Neuronal stem cell (in vitro differentiated cells): ENCODE results near the gene ACOT9.

Experiments used
- DNase-seq: peaks from one replicate; pipeline ENCODE4 v3.0.0-alpha.2; 2013; ENCODE audit warnings: low spot score
- H2AFZ ChIP-seq: one replicate; pipeline ENCODE4 v1.6.1; 2013; ENCODE audit warnings: mild to moderate bottlenecking, low read length, inconsistent platforms
- H2AK5ac ChIP-seq: 2 replicates; pipeline ENCODE4 v1.6.1; 2013; ENCODE audit warnings: low read depth, mild to moderate bottlenecking, inconsistent platforms, low read length, moderate library complexity, mixed read lengths
- H2BK120ac ChIP-seq: 2 replicates; pipeline ENCODE4 v1.6.1; 2013; ENCODE audit warnings: low read depth, mild to moderate bottlenecking, inconsistent platforms, low read length, moderate library complexity, mixed read lengths
- H2BK12ac ChIP-seq: one replicate; pipeline ENCODE4 v1.6.1; 2013; ENCODE audit warnings: low read length, inconsistent platforms
- H2BK15ac ChIP-seq: 2 replicates; pipeline ENCODE4 v1.6.1; 2013; ENCODE audit warnings: mild to moderate bottlenecking, low read length, inconsistent platforms, mixed read lengths
- H2BK5ac ChIP-seq: one replicate; pipeline ENCODE4 v1.6.1; 2013; ENCODE audit warnings: inconsistent platforms, mild to moderate bottlenecking, low read length, moderate library complexity
- H3K14ac ChIP-seq: one replicate; pipeline ENCODE4 v1.6.1; 2013; ENCODE audit warnings: low read length, inconsistent platforms
- H3K18ac ChIP-seq: 2 replicates; pipeline ENCODE4 v1.6.1; 2013; ENCODE audit warnings: low read length, inconsistent platforms
- H3K23ac ChIP-seq: 2 replicates; pipeline ENCODE4 v1.6.1; 2013; ENCODE audit warnings: low read depth, mild to moderate bottlenecking, mixed read lengths, low read length, inconsistent platforms; ENCODE audit not compliant: poor library complexity
- H3K27ac ChIP-seq: replicated peaks from 3 replicates; pipeline ENCODE4 v1.5.1; 2013; ENCODE audit warnings: low read length, inconsistent platforms
- H3K27me3 ChIP-seq, 3 experiments: 2 replicates each; pipeline ENCODE4 v1.6.1; 2013; ENCODE audit warnings: low read length in 3 of 3, mild to moderate bottlenecking in 2 of 3, inconsistent platforms in 1 of 3, low read depth in 1 of 3, mixed read lengths in 1 of 3, moderate library complexity in 1 of 3; ENCODE audit not compliant: control insufficient read depth in 3 of 3, insufficient read depth in 3 of 3
- H3K36me3 ChIP-seq, 2 donors: replicated peaks in 1 of 2; 2 replicates each; pipeline ENCODE4 v1.6.1; 2013; ENCODE audit warnings: low read length in 2 of 2; ENCODE audit not compliant: control insufficient read depth in 2 of 2, insufficient read depth in 2 of 2
- H3K4ac ChIP-seq: 2 replicates; pipeline ENCODE4 v1.6.1; 2013; ENCODE audit warnings: inconsistent platforms, mild to moderate bottlenecking, low read length, moderate library complexity
- H3K4me1 ChIP-seq, 2 donors: 1 replicate in 1 of 2; 2 replicates in 1 of 2; pipeline ENCODE4 v1.6.1; 2013; ENCODE audit warnings: low read length in 2 of 2, low read depth in 1 of 2; ENCODE audit not compliant: control insufficient read depth in 2 of 2, insufficient read depth in 1 of 2
- H3K4me2 ChIP-seq: one replicate; pipeline ENCODE4 v1.6.1; 2013; ENCODE audit warnings: mild to moderate bottlenecking, low read length, inconsistent platforms; ENCODE audit not compliant: insufficient read depth, poor library complexity, severe bottlenecking
- H3K4me3 ChIP-seq, 2 donors: 2 replicates each; pipeline ENCODE4 v1.5.1; 2013; ENCODE audit warnings: low read length in 2 of 2, mild to moderate bottlenecking in 2 of 2, inconsistent platforms in 1 of 2, moderate library complexity in 1 of 2
- H3K79me1 ChIP-seq: one replicate; pipeline ENCODE4 v1.6.1; 2013; ENCODE audit warnings: low read depth, mild to moderate bottlenecking, inconsistent platforms, low read length, moderate library complexity
- H3K9ac ChIP-seq: one replicate; pipeline ENCODE4 v1.6.1; 2013; ENCODE audit warnings: mild to moderate bottlenecking, low read depth, low read length, inconsistent platforms; ENCODE audit not compliant: poor library complexity
- H3K9me3 ChIP-seq, 2 donors: replicated peaks in 1 of 2; 2 replicates each; pipeline versions ENCODE3 to v1.6.1; 2013; ENCODE audit warnings: low read length in 2 of 2, mild to moderate bottlenecking in 2 of 2, inconsistent platforms in 1 of 2, low read depth in 1 of 2, mixed read lengths in 1 of 2, moderate library complexity in 1 of 2; ENCODE audit not compliant: control insufficient read depth in 2 of 2, insufficient read depth in 1 of 2
- H4K8ac ChIP-seq: one replicate; pipeline ENCODE4 v1.6.1; 2013; ENCODE audit warnings: low read depth, mild to moderate bottlenecking, inconsistent platforms, low read length, moderate library complexity
- H4K91ac ChIP-seq: one replicate; pipeline ENCODE4 v1.6.1; 2013; ENCODE audit warnings: low read length, low read depth, mild to moderate bottlenecking, inconsistent platforms; ENCODE audit not compliant: poor library complexity
- WGBS, 2 donors: extraction: QIAGEN DNeasy Blood & Tissue Kit; methylation state at CpG; one replicate each; pipeline ENCODE4 v1.1.7; 2013; ENCODE audit warnings: missing lambda C conversion rate in 2 of 2, mixed read lengths in 1 of 2; ENCODE audit not compliant: insufficient read length in 2 of 2, insufficient replicate concordance in 1 of 2; ENCODE audit errors: extremely low coverage in 2 of 2; 5-methylcytosine and 5-hydroxymethylcytosine counted together

Gene ACOT9

GRCh38 chrX:23668335-23668734 lies 74.7 kb downstream of the ACOT9 start:
- no peak overlapping the region for H2BK15ac ChIP-seq
- no peaks in the 10 kb centered on the region for H3K79me1 ChIP-seq
- no peak overlapping the region for H2BK5ac ChIP-seq
- H3K14ac ChIP-seq: no peak overlapping the region
- no peak overlapping the region for H4K8ac ChIP-seq
- H2AK5ac ChIP-seq: no peak overlapping the region
- H3K4ac ChIP-seq: no peak overlapping the region
- peak overlapping the region; percentile 93 for H2AFZ ChIP-seq
- H3K23ac ChIP-seq: no peak overlapping the region
- H3K27ac ChIP-seq: no peak overlapping the region
- H3K9me3 ChIP-seq: no peaks in the 10 kb centered on the region
- H3K18ac ChIP-seq: no peak overlapping the region
- H3K4me1 ChIP-seq: no peaks in the 10 kb centered on the region
- no peak overlapping the region for H4K91ac ChIP-seq
- WGBS, 2 donors: no CpG with 5 or more reads among the region's 3 CpGs
- no peak overlapping the region for H2BK120ac ChIP-seq
- no peak overlapping the region for H3K9ac ChIP-seq
- peaks cover 0 to 21% of the 10 kb centered on the region in 2 donors for H3K36me3 ChIP-seq
- peak overlapping the region; percentile 18 for H3K4me2 ChIP-seq
- DNase-seq: no peak
- no peaks in the 10 kb centered on the region for H3K27me3 ChIP-seq
- H3K4me3 ChIP-seq: peak overlapping the region in 1 of 2 donors; percentile 87
- no peak overlapping the region for H2BK12ac ChIP-seq

GRCh38 chrX:23667239-23668177 lies 75.6 kb downstream of the ACOT9 start, which contains the start of gene PRDX4:
PRDX4 (plus strand) TSS chrX:23667493; CDS start chrX:23667571, 78 bp downstream.
- H3K23ac ChIP-seq: peak within 1 kb of the TSS; percentile 65
- no peak within 1 kb of the TSS for H2BK120ac ChIP-seq
- no peak within 1 kb of the TSS for H3K27ac ChIP-seq
- no peak within 1 kb of the TSS for H3K14ac ChIP-seq
- WGBS, 2 donors: no CpG with 5 or more reads among the region's 73 CpGs
- peak within 1 kb of the TSS; percentile 83 for H3K4me2 ChIP-seq
- H3K4me1 ChIP-seq: no peaks in the 10 kb centered on the region
- no peak within 1 kb of the TSS for H3K4ac ChIP-seq
- no peaks in the 10 kb centered on the region for H3K27me3 ChIP-seq
- H2BK5ac ChIP-seq: no peak within 1 kb of the TSS
- H2BK15ac ChIP-seq: no peak within 1 kb of the TSS
- no peak within 1 kb of the TSS for H2AK5ac ChIP-seq
- peak within 1 kb of the TSS; percentile 95 for H3K18ac ChIP-seq
- peaks cover 0 to 14% of the 10 kb centered on the region in 2 donors for H3K36me3 ChIP-seq
- H4K91ac ChIP-seq: no peak within 1 kb of the TSS
- peak within 1 kb of the TSS; percentile 93 for H2AFZ ChIP-seq
- no peaks in the 10 kb centered on the region for H3K9me3 ChIP-seq
- H3K4me3 ChIP-seq: peak within 1 kb of the TSS; percentile 87 to 95
- no peaks in the 10 kb centered on the region for H3K79me1 ChIP-seq
- DNase-seq: peak; percentile 68
- H3K9ac ChIP-seq: peak within 1 kb of the TSS; percentile 92
- H2BK12ac ChIP-seq: no peak within 1 kb of the TSS
- H4K8ac ChIP-seq: no peak within 1 kb of the TSS

- WGBS, 2 donors: no CpG with 5 or more reads among the region's 16 CpGs
- no peak overlapping the region for H4K91ac ChIP-seq
- H3K9ac ChIP-seq: no peak overlapping the region
- no peak overlapping the region for H3K14ac ChIP-seq
- H3K23ac ChIP-seq: no peak overlapping the region
- no peaks in the 10 kb centered on the region for H3K9me3 ChIP-seq
- no peak overlapping the region for H3K4me3 ChIP-seq
- no peak overlapping the region for H3K27ac ChIP-seq
- H2BK15ac ChIP-seq: no peak overlapping the region
- no peaks in the 10 kb centered on the region for H3K27me3 ChIP-seq
- no peaks in the 10 kb centered on the region for H3K79me1 ChIP-seq
- DNase-seq: no peak
- no peak overlapping the region for H2BK5ac ChIP-seq
- H2BK120ac ChIP-seq: no peak overlapping the region
- H2BK12ac ChIP-seq: no peak overlapping the region
- H2AK5ac ChIP-seq: no peak overlapping the region
- H2AFZ ChIP-seq: peak overlapping the region; percentile 19
- no peak overlapping the region for H3K4ac ChIP-seq
- no peaks in the 10 kb centered on the region for H3K4me1 ChIP-seq
- peaks cover 0 to 4% of the 10 kb centered on the region in 2 donors for H3K36me3 ChIP-seq
- no peak overlapping the region for H3K18ac ChIP-seq
- H3K4me2 ChIP-seq: no peak overlapping the region
- H4K8ac ChIP-seq: no peak overlapping the region
These were observed 76.8 kb downstream of the ACOT9 start for GRCh38 chrX:23666282-23666681.

- Histone ChIP-seq H4K8ac (no peak overlapping the region), H3K18ac (no peak overlapping the region), H4K91ac (no peak overlapping the region), H3K36me3 (no peaks in the 10 kb centered on the region), H2AFZ (peak overlapping the region; percentile 39), H3K9ac (no peak overlapping the region), H2BK120ac (no peak overlapping the region), H3K23ac (no peak overlapping the region), H3K4me1 (no peaks in the 10 kb centered on the region), H3K4me3 (no peak overlapping the region), H3K79me1 (no peaks in the 10 kb centered on the region), H3K4ac (no peak overlapping the region), H3K27me3 (no peaks in the 10 kb centered on the region), H3K4me2 (no peak overlapping the region), H3K9me3 (no peaks in the 10 kb centered on the region), H3K27ac (no peak overlapping the region), H2AK5ac (no peak overlapping the region), H2BK15ac (no peak overlapping the region), H2BK5ac (no peak overlapping the region), H3K14ac (no peak overlapping the region), H2BK12ac (no peak overlapping the region)
- DNase-seq: no peak
- no CpG with 5 or more reads among the region's 10 CpGs for WGBS, 2 donors
These were observed 78.6 kb downstream of the ACOT9 start for GRCh38 chrX:23664496-23664895.
